GM18909 (cell line): ENCODE data around the gene COMT.
"Not testable (repeated sequence)": the region's sequence is repeated elsewhere in the genome, so short reads cannot be mapped to it uniquely, and the experiment has no call there.

Experiments used
- ATAC-seq: cut with Tn5 transposase; IDR thresholded peaks from one replicate; pipeline ENCODE4 v1.9.1; 2021; ENCODE audit warnings: mild to moderate bottlenecking; ENCODE audit not compliant: unreplicated experiment, poor library complexity

The COMT gene

DNA sequence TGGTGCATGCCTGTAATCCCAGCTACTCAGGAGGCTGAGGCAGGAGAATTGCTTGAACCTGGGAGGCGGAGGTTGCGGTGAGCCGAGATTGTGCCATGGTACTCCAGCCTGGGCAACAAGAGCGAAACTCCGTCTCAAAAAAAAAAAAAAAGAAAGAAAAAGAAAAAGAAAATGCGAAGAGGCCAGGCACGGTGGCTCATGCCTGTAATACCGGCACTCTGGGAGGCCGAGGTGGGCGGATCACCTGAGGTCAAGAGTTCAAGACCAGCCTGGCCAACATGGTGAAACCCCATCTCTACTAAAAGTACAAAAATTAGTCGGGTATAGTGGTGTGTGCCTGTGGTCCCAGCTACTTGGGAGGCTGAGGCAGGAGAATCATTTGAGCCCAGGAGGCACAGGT, 15.5 kb upstream of the COMT start:
- ATAC-seq, result not testable (repeated sequence)

DNA sequence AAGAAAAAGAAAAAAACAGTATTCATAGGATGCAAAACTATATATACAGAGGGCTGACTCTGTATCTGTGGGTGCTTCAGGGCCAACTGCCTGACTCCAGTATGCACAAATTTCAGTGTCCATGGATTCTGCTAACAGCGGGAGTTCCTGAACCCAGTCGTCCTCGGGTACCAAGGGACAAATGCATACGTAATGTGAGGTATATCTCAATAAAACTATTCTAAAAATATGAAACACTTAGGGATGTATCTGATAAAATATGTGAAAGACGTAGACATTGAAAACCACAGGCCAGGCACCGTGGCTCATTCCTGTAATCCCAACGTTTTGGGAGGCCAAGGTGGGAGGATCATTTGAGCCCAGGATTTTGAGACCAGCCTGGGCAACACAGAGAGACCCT, 13.9 kb upstream of the COMT start:
- no peak for ATAC-seq

DNA sequence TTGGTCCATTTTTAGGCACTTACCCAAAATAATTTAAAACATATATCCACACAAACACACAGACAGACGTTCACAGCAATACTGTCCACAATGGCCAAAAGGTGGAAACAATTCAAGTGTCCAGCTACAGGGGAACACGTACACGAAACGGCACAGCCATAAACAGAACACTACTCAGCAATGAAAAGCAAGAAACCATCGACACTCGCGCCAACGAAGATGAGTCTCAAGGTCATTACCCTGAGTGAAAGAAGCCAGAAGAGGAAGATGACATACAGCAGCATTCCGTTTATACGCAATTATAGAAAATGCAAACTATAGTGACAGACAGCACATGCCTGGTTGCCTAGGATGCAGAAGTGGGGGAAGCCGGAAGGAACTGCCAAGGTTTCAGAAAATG, 13.4 kb upstream of the COMT start:
- ATAC-seq, result no peak

DNA sequence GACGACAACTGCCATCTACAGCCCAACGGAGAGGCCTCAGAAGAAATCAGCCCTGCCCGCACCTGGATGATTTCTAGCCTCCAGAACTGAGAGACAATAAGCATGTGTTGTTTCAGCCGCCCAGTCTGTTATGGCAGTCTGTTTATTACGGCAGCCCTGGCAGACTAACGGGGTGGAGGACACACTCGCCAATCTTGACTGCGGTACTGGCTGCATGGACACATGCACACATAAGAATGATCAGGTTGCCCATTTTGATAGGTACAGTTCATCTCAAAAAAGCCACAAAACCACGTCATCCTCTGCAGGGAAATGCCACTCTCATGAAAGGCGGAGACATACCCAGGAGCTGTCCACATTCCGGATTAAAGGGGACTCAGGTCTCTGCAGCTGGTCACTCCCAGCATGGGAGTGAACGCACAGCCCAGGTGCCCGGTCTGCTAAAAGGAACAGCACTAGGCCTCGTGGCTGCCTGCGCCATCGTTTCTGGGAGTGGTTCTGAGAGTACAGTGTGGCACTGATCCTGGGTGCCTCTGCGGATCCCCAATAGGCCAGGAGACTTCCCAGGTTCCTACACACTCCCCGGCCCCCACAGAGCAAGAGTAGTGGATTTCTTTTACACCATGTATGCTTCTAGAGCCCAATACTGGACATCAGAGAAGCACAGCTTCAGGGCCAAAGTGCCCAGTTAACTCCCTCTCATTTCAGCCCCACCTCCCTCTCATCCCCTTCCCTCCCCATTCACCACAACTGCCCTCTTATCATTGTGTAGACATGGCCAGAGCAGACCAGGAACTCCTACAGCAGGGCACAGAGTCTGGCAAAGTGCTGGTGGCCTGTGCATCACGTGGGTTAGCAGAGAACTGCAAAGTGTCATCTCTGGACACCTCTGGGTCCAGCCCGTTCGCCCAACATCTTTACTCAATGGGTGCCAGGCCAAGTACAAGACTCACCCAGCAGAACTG, 11.7 kb upstream of the COMT start:
- ATAC-seq, result no peak

DNA sequence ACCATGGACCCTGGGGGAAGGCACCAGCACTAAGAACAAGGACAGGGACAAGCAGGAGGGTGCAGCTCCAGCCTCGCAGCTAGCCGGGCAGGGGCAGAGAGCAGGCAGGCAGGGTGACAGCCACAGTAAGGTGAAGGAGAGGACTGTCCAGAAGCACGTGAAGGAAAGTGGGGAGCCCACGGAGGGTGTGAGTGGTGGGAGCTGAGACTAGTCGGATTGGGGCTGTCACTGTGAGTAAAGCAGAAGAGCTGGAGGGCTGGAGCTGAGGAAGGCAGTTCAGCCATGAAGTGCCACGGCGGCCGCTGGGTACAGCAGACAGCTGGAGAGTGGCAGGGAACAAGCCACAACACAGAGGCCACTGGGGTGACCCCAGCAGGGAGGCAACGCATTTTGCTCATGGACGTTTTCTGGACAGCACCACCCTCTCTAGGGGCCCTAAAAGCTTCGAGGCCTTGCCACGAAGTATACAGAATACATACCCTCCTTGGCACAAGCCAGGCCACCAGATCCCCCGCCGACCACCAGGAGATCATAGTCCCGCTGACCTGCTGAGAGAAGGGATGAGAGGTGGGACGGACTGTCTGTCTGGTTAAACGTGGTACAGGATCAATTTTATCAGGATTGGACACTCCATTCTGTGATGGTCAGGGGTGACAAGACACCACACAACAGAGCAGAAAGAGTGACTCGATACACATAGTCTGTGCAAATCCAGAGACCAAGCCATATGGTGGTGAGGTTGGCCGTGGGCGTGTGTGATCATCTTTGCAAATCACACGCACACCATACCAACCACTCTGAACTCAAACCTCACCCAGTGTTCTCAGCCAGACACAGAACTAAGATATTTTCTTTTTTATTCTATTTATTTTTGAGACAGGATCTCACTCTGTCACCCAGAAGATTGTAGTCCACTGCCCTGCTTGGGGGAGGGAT, 10.8 kb upstream of the COMT start:
- no peak for ATAC-seq

DNA sequence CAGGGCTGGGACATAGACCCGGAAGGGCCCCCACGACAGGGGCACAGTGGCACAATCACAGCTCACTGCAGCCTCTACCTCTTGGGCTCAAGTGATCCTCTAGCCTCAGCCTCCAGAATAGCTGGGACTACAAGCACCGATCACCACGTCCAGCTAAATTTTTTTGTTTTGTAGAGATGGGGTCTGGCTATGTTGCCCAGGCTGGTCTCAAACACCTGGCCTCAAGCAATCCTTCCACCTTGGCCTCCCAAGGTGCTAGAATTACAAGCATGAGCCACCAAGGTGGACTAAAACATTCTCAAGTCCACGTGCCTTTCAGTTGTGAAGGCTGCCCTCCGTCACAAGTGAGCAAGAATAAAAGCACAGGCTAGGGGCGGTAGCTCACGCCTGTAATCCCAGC, 10.1 kb upstream of the COMT start:
- ATAC-seq, result no peak

DNA sequence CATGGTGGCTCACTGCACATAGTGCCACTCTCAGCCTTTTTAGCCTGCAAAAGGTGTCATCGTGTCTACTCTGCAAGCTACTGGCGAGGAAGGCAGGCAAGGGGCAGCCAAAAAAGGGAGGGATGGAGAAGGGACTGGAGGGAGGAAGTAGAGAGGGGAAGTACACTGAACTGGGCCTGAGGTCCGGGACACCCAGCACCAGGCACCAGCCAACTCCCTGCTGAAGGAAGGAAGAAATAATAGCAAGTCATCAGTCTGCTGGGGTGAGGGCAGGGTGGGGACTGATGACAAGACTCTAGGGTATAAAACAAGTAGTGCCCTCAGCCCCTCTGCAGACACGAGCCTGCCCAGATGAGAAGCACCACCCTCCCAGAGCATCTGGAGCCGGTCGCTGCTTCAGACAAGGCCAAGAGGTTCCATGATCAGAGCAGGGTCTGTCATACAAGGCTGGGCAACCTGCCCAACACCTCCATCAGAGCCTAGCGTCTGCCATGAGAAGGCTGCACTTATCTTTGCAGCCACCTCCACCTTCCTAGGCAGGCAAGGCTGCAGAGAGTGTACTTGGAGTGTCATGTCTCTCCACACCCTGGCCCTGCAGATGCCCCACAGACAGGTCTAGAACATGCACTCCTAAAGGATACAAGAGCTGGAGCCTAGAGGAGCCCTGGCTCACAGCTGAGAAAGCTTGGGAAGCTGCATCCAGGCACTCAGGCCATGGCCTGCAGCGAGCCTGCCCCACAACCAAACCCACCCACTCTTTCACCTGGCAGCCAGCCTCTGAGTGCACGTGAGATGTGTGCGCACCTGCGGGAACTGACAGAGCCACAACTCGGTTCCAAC, 9.0 kb upstream of the COMT start:
- ATAC-seq, result no peak

DNA sequence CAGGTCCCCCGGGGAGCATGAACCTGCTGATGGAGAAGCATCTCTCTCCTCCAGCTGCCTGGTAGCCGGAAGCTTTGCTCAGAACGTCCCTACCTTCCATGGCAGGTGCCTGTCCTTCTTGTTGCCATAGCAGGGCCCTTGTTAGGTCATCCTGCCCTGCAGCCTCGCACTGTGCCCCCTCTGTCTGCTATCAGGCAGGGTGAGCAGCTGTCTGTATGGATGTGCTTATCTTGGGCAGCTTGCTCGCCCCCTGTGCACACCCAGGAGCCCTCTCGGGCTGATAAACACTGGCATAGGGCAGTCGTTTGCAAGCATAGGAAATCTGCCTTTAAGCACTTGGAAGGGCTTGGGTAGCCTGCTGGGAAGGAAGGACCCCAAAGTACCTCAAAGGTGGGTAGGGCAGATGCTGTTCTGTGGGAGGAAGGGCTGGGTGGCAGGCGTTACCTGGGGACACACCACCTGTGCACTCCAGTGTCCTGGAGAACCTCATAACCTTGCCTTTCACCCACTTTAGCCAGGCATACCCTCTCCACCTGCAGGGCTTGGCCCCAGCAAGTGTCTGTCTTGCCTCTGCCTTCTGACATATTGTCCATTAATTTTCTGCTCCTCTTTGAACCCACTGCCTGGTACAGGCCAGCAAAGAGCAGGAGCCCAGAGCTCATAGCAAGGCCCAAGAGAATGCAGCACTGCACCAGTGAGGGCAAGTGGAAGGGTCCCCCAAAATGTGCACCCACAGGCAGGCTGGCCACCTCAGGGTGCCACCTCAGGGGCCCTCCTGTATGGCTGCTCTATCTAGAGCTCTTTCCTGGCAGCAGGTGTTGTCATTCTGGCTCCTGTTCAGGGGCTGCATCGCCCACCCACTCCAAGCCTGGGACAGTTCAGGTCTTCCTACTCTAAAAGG, 8.0 kb upstream of the COMT start:
- no peak for ATAC-seq

DNA sequence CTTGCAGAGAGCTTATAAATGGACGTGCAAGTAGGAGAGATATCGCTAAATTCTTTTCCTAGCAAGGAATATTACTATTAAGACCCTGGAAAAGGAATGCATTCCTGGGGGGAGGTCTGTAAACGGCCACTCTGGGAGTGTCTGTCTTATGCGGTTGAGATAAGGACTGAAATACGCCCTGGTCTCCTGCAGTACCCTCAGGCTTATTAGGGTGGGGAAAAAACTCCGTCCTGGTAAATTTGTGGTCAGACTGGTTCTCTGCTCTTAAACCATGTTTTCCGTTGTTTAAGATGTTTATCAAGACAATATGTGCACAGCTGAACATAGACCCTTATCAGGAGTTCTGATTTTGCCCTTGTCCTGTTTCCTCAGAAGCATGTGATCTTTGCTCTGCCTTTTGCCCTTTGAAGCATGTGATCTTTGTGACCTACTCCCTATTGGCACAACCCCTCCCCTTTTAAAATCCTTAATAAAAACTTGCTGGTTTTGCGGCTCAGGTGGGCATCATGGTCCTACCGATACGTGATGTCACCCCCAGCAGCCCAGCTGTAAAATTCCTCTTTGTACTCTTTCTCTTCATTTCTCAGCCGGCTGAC, 6.4 kb upstream of the COMT start:
- ATAC-seq, result not testable (repeated sequence)

DNA sequence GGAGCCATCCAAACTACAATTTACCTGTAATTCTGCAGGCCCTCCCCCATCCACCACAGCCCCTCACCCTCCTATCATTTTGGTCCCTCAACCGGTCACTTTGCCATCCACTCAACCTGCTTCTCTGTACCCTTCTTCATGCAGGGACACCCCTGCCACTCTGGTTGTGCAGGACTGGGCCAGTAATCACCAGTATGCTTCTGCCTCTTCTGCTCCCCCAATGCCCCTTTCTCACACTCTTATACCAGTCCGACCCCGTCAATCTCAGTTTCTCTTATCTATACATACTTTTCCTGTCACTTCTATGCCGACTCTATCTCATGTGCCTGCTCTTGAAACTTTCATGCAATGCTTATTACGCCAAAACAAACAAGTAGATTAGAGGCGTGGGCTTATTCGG, 5.1 kb upstream of the COMT start:
- ATAC-seq, result no peak

DNA sequence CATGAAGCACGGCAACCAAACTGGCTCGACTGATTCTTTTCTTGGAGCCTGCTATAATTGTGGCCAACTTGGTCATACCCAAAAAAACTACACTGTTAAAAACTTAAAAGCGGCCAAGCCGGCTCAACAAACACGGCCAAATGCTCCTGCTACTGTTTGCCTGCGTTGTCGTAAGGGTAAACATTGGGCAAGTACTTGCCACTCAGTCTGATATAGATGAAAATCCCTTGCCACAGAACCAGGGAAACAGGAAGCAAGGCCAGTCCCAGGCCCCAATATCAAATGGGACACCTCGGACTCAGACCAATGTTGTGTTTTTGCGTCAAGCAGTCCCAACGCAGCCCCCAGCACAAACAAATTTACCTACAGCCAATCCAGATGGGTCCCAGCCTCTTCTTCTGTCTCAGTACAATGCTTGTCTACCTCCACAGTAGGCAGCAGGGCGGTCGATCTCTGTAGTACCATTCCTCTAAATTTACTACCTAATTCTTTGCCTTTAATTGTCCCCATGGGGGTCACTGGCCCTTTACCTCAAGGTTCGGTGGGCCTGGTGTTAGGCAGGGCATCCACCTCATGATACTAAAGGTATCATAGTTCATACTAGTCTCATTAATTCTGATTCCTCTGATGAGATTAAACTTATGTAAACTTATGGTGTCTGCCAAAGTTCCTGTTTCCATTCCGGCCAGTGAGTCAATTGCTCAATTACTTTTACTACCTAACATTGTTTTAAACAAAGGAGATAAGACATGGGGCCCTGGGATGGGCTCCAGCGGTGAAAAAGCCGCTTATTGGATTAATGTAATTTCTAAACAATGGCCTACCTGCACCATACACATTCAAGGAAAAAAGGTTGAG, 3.7 kb upstream of the COMT start:
- ATAC-seq, result no peak

DNA sequence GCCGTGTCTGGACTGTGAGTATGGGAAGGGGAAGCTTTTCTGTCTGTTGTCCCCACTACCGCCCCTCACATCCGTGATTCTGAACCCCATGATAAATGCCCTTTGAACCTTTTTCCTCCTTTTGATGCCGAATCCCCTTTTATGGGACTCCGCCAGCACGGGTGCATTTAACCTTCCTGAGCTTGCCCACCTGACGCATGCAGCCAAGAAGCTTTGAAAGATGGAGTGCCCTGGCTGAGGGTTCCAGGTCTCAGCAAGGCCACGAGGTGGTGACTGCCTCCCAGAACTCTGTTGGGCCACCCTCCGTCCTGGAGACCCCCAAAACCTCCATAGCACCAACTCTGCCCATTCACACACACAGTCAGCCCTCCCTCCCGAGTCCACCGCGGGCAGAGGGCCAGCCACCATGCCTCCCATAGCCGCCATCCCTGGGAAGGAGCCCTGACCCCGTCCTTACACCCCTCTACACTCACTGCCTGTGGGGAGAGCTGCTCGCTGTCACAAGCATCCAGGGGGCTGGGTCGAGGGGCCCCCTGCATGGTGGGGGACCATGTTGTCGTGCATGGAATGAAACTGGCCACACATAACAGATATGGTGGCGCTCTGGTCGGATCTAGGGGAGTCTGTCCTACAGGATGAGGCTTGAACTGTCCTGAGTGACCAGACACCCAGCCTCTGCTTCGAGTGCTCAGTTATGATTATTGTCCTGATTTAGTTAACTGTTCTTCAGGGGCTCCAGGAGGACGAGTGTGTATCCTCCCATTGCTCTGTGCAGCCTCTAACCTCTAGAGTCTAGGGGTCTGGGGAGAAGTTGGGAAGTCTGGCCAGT, 822 bp upstream of the COMT start:
- ATAC-seq, result peak; percentile 12

DNA sequence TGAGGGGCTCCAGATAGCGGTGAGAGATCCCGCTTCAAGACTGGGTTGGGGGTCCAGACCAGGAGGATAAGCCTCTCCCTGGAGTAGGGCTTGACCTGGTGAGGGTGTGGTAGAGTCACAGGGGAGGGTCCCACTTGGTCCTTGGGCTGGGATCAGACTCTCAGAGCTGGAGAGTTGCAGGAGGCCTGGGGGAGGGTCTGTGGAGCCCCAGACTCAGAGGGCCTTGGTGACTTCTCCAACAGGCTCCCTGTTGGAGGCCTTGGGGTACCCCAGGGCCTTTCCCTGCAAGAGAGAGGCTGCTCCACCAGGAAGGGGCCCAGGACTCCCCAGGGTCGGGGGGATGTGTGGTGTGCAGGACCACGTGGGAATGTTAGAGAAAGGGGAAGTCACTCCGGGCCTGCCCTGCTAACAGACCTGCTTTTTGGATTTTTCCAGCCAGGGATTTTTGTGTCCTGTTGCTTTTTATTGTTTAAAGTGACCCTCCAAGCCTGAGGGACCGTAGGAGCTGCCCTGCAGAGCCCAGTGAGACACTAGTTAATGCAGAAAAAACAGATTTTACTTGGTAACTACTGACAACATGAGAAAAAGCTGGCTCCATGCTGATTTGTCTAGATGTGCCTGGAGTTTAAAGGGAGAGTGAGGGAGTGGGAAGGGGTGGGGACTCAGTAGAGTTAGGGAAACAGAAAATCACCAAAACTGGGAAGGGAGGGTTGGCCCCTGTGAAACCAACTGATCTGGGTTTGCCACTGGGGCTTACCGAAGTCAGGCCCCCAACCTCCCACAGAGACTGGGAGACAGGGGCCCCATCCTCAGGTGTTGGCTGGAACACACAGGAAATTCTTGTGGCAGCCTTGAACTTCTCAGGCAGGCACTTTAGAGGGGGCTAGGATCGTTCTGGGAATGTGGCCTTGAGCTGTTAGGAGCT, 847 bp downstream of the COMT start:
- ATAC-seq, result no peak

DNA sequence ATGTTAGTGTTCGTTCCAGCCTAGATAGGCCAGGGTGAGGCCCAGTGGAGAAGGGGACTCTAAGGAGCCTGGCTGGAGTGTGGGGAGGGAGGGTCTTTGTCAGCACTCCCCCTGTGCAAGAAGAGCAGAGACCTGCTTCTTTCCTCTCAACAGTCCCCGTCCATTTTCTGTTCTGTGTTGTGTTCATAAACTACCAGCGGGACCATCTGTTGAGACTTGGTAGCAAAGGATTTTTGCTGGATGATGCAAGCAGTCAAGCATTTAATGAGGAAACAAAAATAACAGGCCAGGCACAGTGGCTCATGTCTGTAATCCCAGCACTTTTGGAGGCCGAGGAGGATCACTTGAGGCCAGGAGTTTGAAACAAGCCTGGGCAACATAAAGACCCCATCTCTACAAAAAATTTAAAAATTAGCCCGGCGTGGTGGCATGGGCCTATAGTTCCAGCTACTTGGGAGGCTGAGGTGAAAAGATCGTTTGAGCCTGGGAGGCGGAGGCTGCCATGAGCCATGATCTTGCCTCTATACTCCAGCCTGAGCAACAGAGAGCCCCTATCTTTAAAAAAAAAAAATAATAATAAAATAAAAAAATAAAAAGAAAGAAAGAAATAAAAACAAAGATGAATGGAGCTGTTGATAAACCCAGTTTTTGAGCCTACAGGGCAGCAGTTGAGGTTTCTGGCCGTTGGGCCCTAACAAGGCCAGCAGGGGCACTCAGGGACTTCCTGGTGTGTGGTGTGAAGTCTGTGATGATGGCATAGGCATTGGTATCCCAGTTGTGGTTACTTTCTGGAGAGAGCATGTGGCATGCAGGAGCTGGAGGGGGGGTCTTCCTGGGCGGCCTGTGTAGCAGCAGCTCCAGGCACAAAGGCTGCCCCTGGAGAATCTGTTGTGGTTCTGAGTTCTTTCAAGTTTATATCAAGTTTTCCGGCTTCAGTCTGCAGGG, 1.8 kb downstream of the COMT start:
- no peak for ATAC-seq
